ENCODE measurements around the gene IZUMO1. TPM values are rescaled to one million over a fixed set of nuclear protein-coding genes. Genes with fewer than 3 reads are reported as not detected.

Gene IZUMO1
- total and polyA plus RNA-seq, 2 of the 13 experiments (the other 11 are each of a cell fraction or from before 2014, with no cell fraction given): 0.07 to 0.22 TPM

GRCh38 chr19:48738557-48739403 lies 7.9 kb downstream of the IZUMO1 start (continued):
- TF ChIP-seq ZNF142 (CRISPR knock-in tag; IDR thresholded peaks at IDR 0.05) (0 out of 2 replicates have a peak, but pooled peaks have one; percentile 36), ZNF234 (CRISPR knock-in tag; conservative IDR thresholded peaks at IDR 0.05) (no peak), ZNF451 (CRISPR knock-in tag; IDR thresholded peaks at IDR 0.05) (0 out of 2 replicates have a peak, but pooled peaks have one; percentile 60), ZNF337 (CRISPR knock-in tag; IDR thresholded peaks at IDR 0.05; ENCODE audit: borderline replicate concordance, low read depth) (no peak), CCDC6 (CRISPR knock-in tag; IDR thresholded peaks at IDR 0.05) (peak; percentile 86), EED (CRISPR knock-in tag; IDR thresholded peaks at IDR 0.05) (no peak)
- TF ChIP-seq, protein P1, sequence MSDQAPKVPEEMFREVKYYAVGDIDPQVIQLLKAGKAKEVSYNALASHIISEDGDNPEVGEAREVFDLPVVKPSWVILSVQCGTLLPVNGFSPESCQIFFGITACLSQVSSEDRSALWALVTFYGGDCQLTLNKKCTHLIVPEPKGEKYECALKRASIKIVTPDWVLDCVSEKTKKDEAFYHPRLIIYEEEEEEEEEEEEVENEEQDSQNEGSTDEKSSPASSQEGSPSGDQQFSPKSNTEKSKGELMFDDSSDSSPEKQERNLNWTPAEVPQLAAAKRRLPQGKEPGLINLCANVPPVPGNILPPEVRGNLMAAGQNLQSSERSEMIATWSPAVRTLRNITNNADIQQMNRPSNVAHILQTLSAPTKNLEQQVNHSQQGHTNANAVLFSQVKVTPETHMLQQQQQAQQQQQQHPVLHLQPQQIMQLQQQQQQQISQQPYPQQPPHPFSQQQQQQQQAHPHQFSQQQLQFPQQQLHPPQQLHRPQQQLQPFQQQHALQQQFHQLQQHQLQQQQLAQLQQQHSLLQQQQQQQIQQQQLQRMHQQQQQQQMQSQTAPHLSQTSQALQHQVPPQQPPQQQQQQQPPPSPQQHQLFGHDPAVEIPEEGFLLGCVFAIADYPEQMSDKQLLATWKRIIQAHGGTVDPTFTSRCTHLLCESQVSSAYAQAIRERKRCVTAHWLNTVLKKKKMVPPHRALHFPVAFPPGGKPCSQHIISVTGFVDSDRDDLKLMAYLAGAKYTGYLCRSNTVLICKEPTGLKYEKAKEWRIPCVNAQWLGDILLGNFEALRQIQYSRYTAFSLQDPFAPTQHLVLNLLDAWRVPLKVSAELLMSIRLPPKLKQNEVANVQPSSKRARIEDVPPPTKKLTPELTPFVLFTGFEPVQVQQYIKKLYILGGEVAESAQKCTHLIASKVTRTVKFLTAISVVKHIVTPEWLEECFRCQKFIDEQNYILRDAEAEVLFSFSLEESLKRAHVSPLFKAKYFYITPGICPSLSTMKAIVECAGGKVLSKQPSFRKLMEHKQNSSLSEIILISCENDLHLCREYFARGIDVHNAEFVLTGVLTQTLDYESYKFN (CRISPR knock-in tag; conservative IDR thresholded peaks at IDR 0.05): peak; percentile 56

Data from HepG2 (cell line).